HepG2 (cell line): ENCODE measurements around the gene PSMG1. TPM values are rescaled to one million over a fixed set of nuclear protein-coding genes. Genes with fewer than 3 reads are reported as not detected.

Experiments used
- ATAC-seq: fragments of 200-7000 bp; cut with Tn5 transposase; 3 replicates; pipeline ENCODE4 v1.9.1; 2020; ENCODE audit warnings: mild to moderate bottlenecking, moderate library complexity
- BruUV-seq: library from RNA; stranded (reverse); fragments of 400-500 nt; replicated peaks from 2 replicates; lab custom pipeline; 2021; lab: Mats Ljungman, UMichigan
- CTCF ChIA-PET: fragments of 300-600 bp; formaldehyde crosslinking; extraction: SDS; loops from one replicate; lab custom pipeline; 2021; ENCODE audit warnings: low total read pairs, inconsistent platforms, low intra/inter-chr PET ratio; lab: Yijun Ruan, JAX
- POLR2A ChIA-PET: fragments of 350-600 bp; sonication (Branson Sonifier 250); formaldehyde crosslinking; loops from one replicate; lab custom pipeline; 2020; ENCODE audit warnings: antibody characterized with exemption, inconsistent platforms; lab: Yijun Ruan, JAX
- DNase-seq: peaks from one replicate; pipeline ENCODE4 v3.0.0-alpha.2; 2015; ENCODE audit warnings: low spot score
- FAIRE-seq: peaks from 3 replicates; lab custom pipeline; 2011; peaks lifted over from hg19 to GRCh38; lab: Jason Lieb, UNC
- H2AFZ ChIP-seq: one replicate; pipeline ENCODE4 v1.6.1; 2011; ENCODE audit warnings: low read length, inconsistent platforms
- H3K27ac ChIP-seq: fragments of 300-600 bp; 3 replicates; pipeline ENCODE4 v1.8.0; 2011; ENCODE audit warnings: mixed run types, mild to moderate bottlenecking, mixed read lengths, low read length, inconsistent platforms; ENCODE audit not compliant: insufficient read depth; ENCODE audit errors: extremely low read length
- H3K27me3 ChIP-seq, 2 experiments: fragments of 200-600 bp in 1 of 2; 2 replicates in 1 of 2; 3 replicates in 1 of 2; pipeline versions ENCODE4 v1.6.0 to v1.8.0; 2011; ENCODE audit warnings: low read length in 2 of 2, mild to moderate bottlenecking in 2 of 2, moderate library complexity in 2 of 2, inconsistent platforms in 1 of 2; ENCODE audit not compliant: insufficient read depth in 2 of 2, control insufficient read depth in 1 of 2
- H3K36me3 ChIP-seq, 2 experiments: fragments of 200-600 bp in 1 of 2; replicated peaks in 1 of 2; 2 replicates in 1 of 2; 3 replicates in 1 of 2; pipeline versions ENCODE4 v1.5.1 to v1.8.0; 2011; ENCODE audit warnings: low read length in 2 of 2, inconsistent platforms in 1 of 2; ENCODE audit not compliant: insufficient read depth in 2 of 2, control insufficient read depth in 1 of 2
- H3K4me1 ChIP-seq: 2 replicates; pipeline ENCODE4 v1.5.1; 2012; ENCODE audit warnings: low read length, inconsistent platforms; ENCODE audit not compliant: insufficient read depth
- H3K4me2 ChIP-seq: 2 replicates; pipeline ENCODE4 v1.6.0; 2011; ENCODE audit warnings: low read depth, low read length, inconsistent platforms
- H3K4me3 ChIP-seq, 3 experiments: fragments of 200-600 bp in 1 of 3; sonication (generic), shearing (Covaris generic) in 1 of 3; replicated peaks in 1 of 3; 2 replicates each; pipeline ENCODE4 v1.5.1; 2011 to 2016; ENCODE audit warnings: low read length in 3 of 3, inconsistent platforms in 2 of 3, low read depth in 2 of 3, mild to moderate bottlenecking in 2 of 3, control low read depth in 1 of 3, mixed read lengths in 1 of 3; ENCODE audit not compliant: insufficient read depth in 1 of 3
- H3K79me2 ChIP-seq: one replicate; pipeline ENCODE4 v1.6.1; 2011; ENCODE audit warnings: low read length, inconsistent platforms; ENCODE audit not compliant: insufficient read depth
- H3K9ac ChIP-seq: 2 replicates; pipeline ENCODE4 v1.6.0; 2011; ENCODE audit warnings: mild to moderate bottlenecking, low read depth, low read length, inconsistent platforms; ENCODE audit not compliant: insufficient read depth
- H3K9me3 ChIP-seq: 2 replicates; pipeline ENCODE4 v1.5.1; 2012; ENCODE audit warnings: mild to moderate bottlenecking, low read length
- H4K20me1 ChIP-seq: 2 replicates; pipeline ENCODE4 v1.6.0; 2011; ENCODE audit warnings: inconsistent platforms, mild to moderate bottlenecking, low read length, moderate library complexity; ENCODE audit not compliant: insufficient read depth
- ARID2 ChIP-seq: sonication (generic); formaldehyde crosslinking; IDR thresholded peaks from 2 replicates; pipeline ENCODE4 v1.8.1; 2022; ENCODE audit warnings: mild to moderate bottlenecking, missing genetic modification reagents, borderline replicate concordance
- ARNT2 ChIP-seq: sonication (generic); formaldehyde crosslinking; IDR thresholded peaks from 2 replicates; pipeline ENCODE4 v1.8.0; 2022; ENCODE audit warnings: mild to moderate bottlenecking, low read depth, missing genetic modification reagents, moderate library complexity
- ATF7 ChIP-seq, 2 experiments: fragments of 450-650 bp in 1 of 2; sonication (generic) in 1 of 2; formaldehyde crosslinking in 1 of 2; IDR thresholded peaks; 2 replicates each; pipeline versions ENCODE4 v1.4.0 to v1.6.1; 2016 to 2020; ENCODE audit warnings: antibody characterized with exemption in 1 of 2, mild to moderate bottlenecking in 1 of 2, missing genetic modification reagents in 1 of 2
- BRD4 ChIP-seq: sonication (generic); formaldehyde crosslinking; IDR thresholded peaks from 2 replicates; pipeline ENCODE4 v1.4.0; 2020; ENCODE audit warnings: missing genetic modification reagents
- FOXP1 ChIP-seq, 2 experiments: fragments of 450-650 bp in 1 of 2; IDR thresholded peaks; 2 replicates each; pipeline ENCODE4 v1.6.1; 2017 to 2018; ENCODE audit warnings: antibody characterized with exemption in 1 of 2
- HNRNPK ChIP-seq: fragments of 200-400 bp; formaldehyde crosslinking; IDR thresholded peaks from 2 replicates; pipeline ENCODE4 v1.6.1; 2018; ENCODE audit warnings: low read length, low read depth, moderate library complexity, mild to moderate bottlenecking; ENCODE audit not compliant: poor library complexity, severe bottlenecking
- HNRNPL ChIP-seq: fragments of 200-400 bp; formaldehyde crosslinking; IDR thresholded peaks from 2 replicates; pipeline ENCODE4 v1.6.1; 2017; ENCODE audit warnings: mild to moderate bottlenecking, low read depth, low read length
- KAT2B ChIP-seq: fragments of 150-350 bp; IDR thresholded peaks from 2 replicates; pipeline ENCODE4 v1.6.1; 2014; ENCODE audit warnings: low read depth, low read length, borderline replicate concordance
- SP1 ChIP-seq, 2 experiments: fragments of 450-650 bp in 1 of 2; sonication (generic) in 1 of 2; formaldehyde crosslinking in 1 of 2; IDR thresholded peaks; 2 replicates each; pipeline versions ENCODE4 v1.4.0 to v1.6.1; 2016 to 2020; ENCODE audit warnings: missing genetic modification reagents in 1 of 2
- WIZ ChIP-seq: sonication (generic); formaldehyde crosslinking; IDR thresholded peaks from 2 replicates; pipeline ENCODE4 v1.5.1; 2020; ENCODE audit warnings: mild to moderate bottlenecking, missing genetic modification reagents
- YEATS2 ChIP-seq: sonication (generic); formaldehyde crosslinking; IDR thresholded peaks from 2 replicates; pipeline ENCODE4 v1.4.0; 2020; ENCODE audit warnings: missing genetic modification reagents, borderline replicate concordance
- ZKSCAN8 ChIP-seq: IDR thresholded peaks from 2 replicates; pipeline ENCODE4 v1.6.1; 2016; ENCODE audit warnings: borderline replicate concordance, missing genetic modification reagents, missing compliant biosample characterization
- ZNF33B ChIP-seq: sonication (generic); formaldehyde crosslinking; IDR thresholded peaks from 2 replicates; pipeline ENCODE4 v1.5.1; 2020; ENCODE audit warnings: mild to moderate bottlenecking, missing genetic modification reagents
- ZNF441 ChIP-seq: sonication (generic); formaldehyde crosslinking; IDR thresholded peaks from 2 replicates; pipeline ENCODE4 v1.7.0; 2021; ENCODE audit warnings: missing genetic modification reagents, borderline replicate concordance
- ZNF468 ChIP-seq: sonication (generic); formaldehyde crosslinking; IDR thresholded peaks from 2 replicates; pipeline ENCODE4 v1.8.0; 2022; ENCODE audit warnings: mild to moderate bottlenecking, moderate library complexity, missing genetic modification reagents
- ZNF788 ChIP-seq: sonication (generic); formaldehyde crosslinking; IDR thresholded peaks from 2 replicates; pipeline ENCODE4 v1.5.0; 2020; ENCODE audit warnings: mild to moderate bottlenecking, missing genetic modification reagents, borderline replicate concordance
- WGBS: methylation state at CpG from one replicate; pipeline ENCODE4 v1.1.6; 2017; ENCODE audit warnings: low lambda C conversion rate; 5-methylcytosine and 5-hydroxymethylcytosine counted together
- in situ Hi-C: cut with HindIII; loops from 2 replicates; pipeline ENCODE4 v1.10.0; 2017; ENCODE audit warnings: low pct_unique_long_range_greater_than_20kb; ENCODE audit not compliant: extremely low pct_ligation_motif_present
- intact Hi-C: fragments of 100-400 bp; cut with micrococcal nuclease; formaldehyde crosslinking; loops from one replicate; pipeline ENCODE4 v1.10.0; 2022; ENCODE audit not compliant: unreplicated experiment
- polyA plus RNA-seq, 8 experiments: library from polyadenylated mRNA; depleted of rRNA in 3 of 8; stranded (reverse) in 7 of 8; unstranded in 1 of 8; fragments of >200 nt; fragmentation: Illumina TruSeq in 4 of 8; extraction: Trizol in 4 of 8; gene quantifications; 2 replicates each; pipeline versions ENCODE4 v1.2.1 to v1.2.3, GENCODE V29; 2011 to 2016; ENCODE audit warnings: low read depth in 4 of 8, missing spikeins in 1 of 8, mixed read lengths in 1 of 8; ENCODE audit not compliant: insufficient read depth in 1 of 8
- total RNA-seq, 5 experiments: library from RNA; depleted of rRNA; stranded (reverse); fragments of >200 nt; fragmentation: Illumina TruSeq; extraction: Trizol; gene quantifications; 2 replicates each; pipeline ENCODE4 v1.2.3, GENCODE V29; 2016; ENCODE audit warnings: low read depth in 1 of 5
- TF ChIP-seq, protein P1 (sequence below): sonication (generic); formaldehyde crosslinking; IDR thresholded peaks from 2 replicates; pipeline ENCODE4 v1.4.0; 2020; ENCODE audit warnings: mild to moderate bottlenecking, low read depth, missing genetic modification reagents

PSMG1 gene
- total and polyA plus RNA-seq, 2 of the 13 experiments (the other 11 are each of a cell fraction or from before 2014, with no cell fraction given), result 63.6 to 173 TPM

DNA sequence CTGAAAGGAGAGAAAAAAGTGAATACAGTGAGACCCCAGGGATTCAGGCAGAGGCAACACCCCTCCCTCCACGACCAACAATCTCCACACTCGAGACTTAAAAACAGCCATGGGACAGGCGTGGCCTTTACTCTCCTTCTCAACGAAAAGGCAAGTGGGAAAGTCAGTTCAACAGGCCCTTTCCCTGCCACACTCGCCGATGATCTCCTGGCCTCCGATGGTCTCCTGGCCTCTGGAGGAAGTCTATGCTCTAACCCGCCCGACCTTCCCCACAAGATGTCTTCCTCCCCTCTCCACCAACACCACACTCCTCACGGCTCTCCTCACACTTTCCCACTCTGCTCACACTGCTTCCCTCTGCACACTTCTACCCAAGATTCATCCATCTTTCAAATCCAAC, 7.6 kb downstream of the PSMG1 start:
- Histone ChIP-seq H4K20me1 (peaks cover 4% of the 10 kb centered on the region; the same call in 1 of the 2 replicates), H2AFZ (no peak overlapping the region), H3K27me3 (no peaks in the 10 kb centered on the region), H3K4me2 (no peak overlapping the region), H3K36me3 (peaks cover 13 to 76% of the 10 kb centered on the region in 2 experiments), H3K27ac (no peak overlapping the region), H3K79me2 (peaks cover 17% of the 10 kb centered on the region), H3K9me3 (no peaks in the 10 kb centered on the region), H3K4me1 (peaks cover 10% of the 10 kb centered on the region), H3K9ac (no peak overlapping the region), H3K4me3 (no peak overlapping the region)
- POLR2A ChIA-PET, result no interaction called here
- in situ Hi-C loops (no loop called here), intact Hi-C loops (no loop called here)
- no peak for FAIRE-seq
- WGBS, result 94% methylated on average over 10 of the region's 10 CpGs
- no peak for ATAC-seq
- no peak for TF ChIP-seq YEATS2
- TF ChIP-seq ARID2, result no peak
- no peak for TF ChIP-seq ZNF441 (CRISPR knock-in tag)
- TF ChIP-seq ZKSCAN8 (CRISPR knock-in tag), result no peak
- TF ChIP-seq BRD4 (CRISPR knock-in tag), result no peak
- TF ChIP-seq, protein P1, sequence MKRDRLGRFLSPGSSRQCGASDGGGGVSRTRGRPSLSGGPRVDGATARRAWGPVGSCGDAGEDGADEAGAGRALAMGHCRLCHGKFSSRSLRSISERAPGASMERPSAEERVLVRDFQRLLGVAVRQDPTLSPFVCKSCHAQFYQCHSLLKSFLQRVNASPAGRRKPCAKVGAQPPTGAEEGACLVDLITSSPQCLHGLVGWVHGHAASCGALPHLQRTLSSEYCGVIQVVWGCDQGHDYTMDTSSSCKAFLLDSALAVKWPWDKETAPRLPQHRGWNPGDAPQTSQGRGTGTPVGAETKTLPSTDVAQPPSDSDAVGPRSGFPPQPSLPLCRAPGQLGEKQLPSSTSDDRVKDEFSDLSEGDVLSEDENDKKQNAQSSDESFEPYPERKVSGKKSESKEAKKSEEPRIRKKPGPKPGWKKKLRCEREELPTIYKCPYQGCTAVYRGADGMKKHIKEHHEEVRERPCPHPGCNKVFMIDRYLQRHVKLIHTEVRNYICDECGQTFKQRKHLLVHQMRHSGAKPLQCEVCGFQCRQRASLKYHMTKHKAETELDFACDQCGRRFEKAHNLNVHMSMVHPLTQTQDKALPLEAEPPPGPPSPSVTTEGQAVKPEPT (CRISPR knock-in tag), result no peak
- TF ChIP-seq ZNF788, result no peak
- no peak for TF ChIP-seq ZNF468 (CRISPR knock-in tag)
- TF ChIP-seq ARNT2, result no peak
- TF ChIP-seq ZNF33B (CRISPR knock-in tag), result no peak
- TF ChIP-seq FOXP1 (IDR thresholded peaks at IDR 0.05), result no peak
- no peak for TF ChIP-seq FOXP1 (CRISPR knock-in tag; IDR thresholded peaks at IDR 0.05)
- TF ChIP-seq KAT2B, result no peak
- TF ChIP-seq SP1 (IDR thresholded peaks at IDR 0.05), result no peak
- no peak for TF ChIP-seq SP1 (CRISPR knock-in tag; IDR thresholded peaks at IDR 0.05)
- no peak for TF ChIP-seq HNRNPK
- no peak for TF ChIP-seq ATF7 (IDR thresholded peaks at IDR 0.05)
- no peak for TF ChIP-seq ATF7 (CRISPR knock-in tag; IDR thresholded peaks at IDR 0.05)
- no peak for TF ChIP-seq WIZ (CRISPR knock-in tag)
- TF ChIP-seq HNRNPL, result no peak
- CTCF ChIA-PET, result no interaction called here
- no TSS peak for BruUV-seq
- no peak for DNase-seq
